Glomerular visceral epithelial cell (primary cell): ENCODE measurements around the gene TWIST2.

ENCODE experiments used
- DNase-seq: peaks from one replicate; pipeline ENCODE4 v3.0.0-alpha.2; 2016; ENCODE audit errors: extremely low spot score

TWIST2 gene

DNA sequence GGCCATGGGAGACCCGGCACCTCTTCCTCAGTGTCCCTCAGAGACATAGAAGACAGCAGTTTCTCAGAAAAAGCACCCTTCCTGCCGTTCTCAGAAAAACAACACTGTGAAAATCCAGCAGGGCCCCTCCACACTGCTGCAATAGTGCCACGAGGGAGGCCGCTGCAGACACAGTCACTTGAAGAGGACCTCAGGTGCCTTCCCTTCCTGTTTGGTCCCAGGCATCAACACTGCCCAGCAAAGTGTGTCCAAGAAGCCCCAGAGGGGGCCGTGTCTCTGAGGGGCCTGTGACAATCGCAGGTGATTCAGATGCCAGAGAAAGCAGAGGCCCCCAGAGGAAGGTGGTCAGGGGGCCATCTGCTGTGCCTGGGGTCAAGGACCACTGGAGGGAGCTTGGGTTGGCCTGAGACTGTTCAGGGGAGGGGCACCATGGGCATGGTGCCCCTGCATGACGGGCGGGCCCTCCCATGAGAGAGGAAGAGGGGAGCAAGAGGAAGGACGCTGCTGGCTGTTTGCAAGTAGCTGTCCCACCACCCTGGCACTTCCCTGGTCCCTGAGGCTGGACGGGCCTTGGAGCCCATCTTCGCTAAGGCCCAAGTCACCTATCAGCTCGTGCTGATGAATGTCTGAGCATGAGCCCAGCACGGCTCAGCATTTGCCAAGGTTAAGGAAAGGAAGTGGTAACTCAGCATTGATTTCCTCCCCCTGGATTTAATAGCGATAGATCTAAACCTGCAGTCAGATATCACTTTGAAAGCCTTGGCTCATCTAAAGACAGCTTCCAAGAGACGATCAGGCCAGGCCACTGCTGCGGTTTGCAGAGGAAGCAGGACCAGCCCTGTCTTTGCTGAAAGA, 9.1 kb downstream of the TWIST2 start:
- DNase-seq: no peak

DNA sequence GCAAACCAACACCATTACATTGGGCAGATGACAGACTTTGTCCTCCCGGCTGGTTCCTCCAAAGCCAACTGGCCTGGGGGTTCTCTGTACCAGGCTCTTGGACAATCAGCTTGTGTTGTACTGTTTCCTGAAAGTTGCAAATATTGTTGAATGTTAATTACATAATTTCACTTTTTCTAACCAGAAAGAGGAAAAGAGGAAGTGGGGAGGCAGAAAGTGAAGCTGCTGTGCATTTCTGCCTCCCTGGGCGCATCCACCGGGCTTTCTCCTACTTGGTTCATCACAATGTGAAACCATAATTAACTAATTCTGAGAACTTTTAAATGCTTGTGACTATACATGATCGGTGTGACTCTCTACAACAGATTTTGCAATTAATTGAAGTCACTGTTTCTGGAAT, 10.1 kb downstream of the TWIST2 start:
- DNase-seq: no peak

DNA sequence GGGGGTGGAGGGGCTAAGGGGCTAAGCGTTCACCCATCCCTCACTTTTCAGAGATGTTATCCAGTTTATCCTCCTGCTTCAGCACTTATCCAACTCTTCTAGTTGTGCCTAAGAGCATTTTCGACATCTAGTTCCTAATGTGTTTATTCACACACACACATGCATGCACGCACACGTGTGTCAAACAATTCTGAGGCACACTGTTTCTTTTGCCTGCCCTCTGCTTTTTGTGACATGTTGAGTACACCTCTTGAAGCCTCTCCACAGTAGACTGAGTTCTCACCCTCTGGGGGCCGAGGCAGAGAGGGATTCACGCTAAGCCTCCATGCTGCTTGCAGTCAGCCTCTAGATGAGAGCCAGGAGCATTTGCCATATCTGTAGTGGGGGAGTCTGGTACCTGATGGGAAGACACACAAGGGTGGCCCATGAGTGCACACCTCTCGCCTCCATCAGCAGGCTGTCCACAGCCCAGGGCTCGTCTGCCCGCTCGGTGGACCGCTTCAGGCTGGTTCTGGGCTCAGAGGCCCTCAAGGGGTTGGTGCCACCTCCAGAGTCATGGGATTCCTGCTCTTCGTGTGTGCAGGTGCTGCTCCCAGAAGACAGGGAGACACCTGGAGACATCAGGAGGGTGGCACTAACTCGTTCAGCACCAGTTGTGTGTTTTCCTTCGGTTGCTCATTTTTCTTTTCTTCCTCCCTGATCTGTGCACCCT, 11.9 kb downstream of the TWIST2 start:
- DNase-seq: no peak

DNA sequence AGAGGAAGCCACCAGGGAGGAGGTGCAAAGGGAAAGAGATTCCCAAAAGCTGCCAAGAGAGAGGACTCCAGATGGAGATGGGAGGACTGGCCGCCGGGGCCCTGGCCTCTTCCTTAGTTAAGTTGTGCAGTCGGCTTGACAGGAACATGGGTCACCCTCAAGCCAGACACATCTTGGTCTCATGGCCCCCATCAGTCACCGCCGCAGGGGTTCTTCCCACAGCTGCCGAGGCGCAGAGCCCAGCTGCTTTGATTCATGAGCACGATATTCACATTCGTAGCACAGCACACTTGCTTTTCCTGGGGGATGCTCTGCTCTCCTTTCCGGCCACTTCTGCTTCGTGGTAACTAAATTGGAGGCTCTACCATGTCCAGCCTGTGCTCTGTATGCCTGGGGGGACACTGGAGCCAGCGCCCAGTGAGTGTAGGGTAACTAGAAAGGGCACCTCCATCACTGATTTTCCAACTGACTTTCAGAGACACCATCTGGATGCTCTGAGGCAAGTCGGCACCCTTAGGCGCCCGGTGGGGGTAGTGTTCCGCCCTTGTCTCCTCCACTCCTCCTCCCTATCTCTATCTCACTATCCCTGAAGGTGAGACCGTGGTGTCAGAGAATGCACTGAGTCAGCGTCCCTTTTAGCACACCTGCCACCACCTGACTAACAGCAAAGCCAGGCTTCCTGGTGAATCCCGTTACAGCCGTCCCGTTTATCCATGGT, 13.3 kb downstream of the TWIST2 start:
- DNase-seq: no peak

DNA sequence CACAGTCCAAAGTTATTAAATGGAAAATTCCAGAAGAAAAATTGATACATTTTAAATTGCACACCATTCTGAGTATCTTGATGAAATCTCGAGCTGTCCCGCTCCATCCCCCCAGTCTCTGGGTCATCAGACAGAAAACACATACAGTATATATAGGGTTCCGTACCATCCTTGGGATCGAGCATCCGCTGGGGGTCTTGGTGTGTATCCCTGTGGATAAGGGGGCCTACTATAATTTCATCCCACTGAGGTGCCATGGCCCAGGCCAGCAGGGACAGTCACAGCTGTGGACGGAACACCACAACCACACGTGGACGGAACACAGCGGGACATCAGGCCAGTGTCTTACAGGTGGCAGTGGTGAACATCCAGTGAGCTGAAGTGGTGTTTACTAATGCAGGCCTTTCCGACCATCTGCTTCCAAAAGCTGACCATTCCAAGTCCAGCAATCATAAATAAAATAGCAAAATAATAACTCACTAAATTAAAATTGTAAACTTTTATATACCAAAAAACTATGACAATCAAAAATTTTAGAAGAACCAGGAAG, 14.0 kb downstream of the TWIST2 start:
- DNase-seq: no peak

DNA sequence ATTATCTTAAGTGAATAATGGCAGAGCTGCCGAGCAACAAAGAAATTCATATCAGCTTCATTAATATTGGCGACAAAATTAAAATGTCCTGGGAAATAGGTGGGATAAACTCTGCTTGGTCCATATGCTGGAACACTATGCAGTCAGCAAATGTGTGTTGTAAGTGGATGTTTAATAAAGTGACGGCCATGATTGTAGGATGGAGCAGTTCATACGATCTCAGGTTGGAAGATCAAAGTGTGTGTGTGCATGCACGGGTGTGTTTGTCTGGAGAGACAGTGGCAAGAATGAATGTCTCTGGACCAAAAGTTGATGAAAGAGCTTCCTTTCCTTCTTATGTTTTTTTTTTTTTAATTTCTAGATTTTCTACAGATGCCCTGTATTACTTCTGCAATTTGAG, 14.8 kb downstream of the TWIST2 start:
- DNase-seq: no peak

DNA sequence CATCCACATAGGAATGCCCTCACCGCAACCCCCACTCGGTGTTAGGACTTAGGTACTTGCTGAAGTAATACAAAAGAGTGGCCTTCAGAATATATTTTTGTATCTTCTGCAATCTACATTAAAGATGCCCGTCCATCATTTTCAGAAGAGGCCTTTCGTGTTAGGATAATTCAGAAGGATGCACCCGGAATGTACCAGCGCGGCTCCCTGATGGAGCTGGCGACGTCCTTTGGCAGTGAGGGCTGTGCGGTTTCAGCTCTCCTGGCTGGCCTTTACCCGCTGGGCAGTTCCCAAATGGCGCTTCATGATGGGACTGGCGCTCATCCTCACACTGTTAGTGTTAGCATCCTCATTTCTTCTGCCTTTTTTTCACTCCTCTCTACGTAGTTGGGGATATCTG, 15.3 kb downstream of the TWIST2 start:
- no peak for DNase-seq

DNA sequence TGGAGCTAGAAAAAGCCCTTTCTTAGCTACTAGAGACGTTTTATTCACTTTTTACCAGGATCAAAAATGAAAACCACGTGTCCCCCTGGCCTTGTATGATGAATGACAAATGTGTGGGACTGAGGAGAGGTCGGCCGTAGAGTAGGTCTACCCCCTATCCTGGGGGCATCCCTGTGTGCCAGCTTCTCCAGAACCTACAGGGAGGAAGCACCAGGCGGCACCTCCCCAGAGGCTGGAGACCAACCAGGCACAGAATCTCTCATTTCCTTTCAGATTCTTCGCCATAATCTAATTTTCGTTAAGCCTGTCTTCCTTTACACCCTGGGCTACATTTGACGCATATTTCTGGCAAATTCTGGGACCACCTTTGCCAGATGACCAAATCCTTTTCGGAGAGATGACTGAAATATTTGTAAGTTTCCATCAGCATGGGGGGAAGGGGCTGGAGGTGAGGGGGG, 15.9 kb downstream of the TWIST2 start:
- no peak for DNase-seq

DNA sequence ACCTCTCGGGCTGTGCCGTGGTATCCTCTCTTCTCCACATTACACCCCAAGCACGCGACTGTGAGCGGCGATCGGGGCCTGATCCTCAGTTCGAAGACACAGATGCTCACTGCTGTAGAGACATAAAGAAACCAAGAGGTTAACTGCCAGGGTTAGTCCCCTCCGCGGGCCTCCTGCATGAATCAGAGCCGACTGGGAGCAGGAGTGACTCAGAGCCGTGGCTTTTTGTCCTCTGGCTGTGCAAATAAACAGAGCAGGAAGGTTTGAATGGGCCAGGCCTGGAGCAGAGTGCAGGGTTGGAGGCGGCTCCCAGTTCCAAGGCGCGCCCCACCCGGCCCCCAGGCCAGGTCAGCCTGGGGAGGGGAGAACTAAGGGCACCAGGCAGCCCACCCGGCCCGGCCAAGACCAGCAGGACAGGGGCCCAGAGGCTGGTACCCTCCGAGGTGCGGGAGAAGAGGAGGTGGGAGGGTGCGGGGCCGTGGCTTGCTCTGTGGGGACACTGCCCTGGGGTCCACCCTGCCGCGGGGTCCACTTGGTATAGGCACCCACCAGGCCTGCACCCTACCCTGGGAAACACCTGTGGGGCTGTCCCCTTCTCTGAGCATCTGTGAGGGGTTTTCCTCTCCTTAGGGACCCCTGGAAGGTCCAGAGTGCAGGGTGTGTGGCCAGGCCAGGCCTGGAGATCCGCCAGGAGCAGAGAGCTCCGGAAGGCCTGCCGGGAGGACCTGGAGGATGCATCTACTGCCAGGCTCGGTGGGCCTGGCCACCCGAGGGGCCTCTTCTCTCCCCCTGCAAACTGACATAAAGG, 16.5 kb downstream of the TWIST2 start:
- peak; percentile 95 for DNase-seq

DNA sequence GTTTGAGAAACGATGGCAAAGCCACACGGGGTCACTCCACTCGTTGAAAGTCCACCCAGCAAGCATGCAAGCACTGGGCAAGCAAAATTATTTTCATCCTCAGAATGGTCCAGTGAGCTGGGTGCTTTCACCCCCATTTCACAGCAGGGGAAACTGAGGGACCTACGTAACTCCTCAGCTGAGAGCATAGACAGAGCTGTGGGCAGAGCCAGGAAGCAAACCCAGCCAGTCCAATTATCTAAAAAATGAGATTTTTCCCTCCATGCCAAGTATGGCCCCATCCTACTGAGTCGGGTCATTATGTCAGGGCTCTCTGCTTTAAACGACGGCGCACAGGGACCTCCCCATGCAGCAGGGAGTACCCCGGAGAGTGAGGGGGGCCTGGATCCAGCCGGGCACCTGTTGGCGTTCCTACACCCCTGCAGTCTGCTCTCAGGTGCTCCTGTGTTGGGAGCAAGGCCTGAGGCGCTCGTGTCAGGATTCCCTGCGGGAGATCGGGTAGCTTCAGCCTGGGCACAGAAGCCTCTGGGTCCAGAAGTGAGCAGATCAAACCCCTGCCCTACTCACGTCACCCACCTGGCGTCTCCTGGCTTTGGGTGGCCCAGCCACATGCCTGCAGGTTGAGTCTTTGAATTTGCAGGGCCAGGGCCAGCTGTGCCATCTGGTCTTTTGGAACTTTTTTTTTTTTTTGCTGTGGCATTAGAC, 17.3 kb downstream of the TWIST2 start:
- DNase-seq: no peak

DNA sequence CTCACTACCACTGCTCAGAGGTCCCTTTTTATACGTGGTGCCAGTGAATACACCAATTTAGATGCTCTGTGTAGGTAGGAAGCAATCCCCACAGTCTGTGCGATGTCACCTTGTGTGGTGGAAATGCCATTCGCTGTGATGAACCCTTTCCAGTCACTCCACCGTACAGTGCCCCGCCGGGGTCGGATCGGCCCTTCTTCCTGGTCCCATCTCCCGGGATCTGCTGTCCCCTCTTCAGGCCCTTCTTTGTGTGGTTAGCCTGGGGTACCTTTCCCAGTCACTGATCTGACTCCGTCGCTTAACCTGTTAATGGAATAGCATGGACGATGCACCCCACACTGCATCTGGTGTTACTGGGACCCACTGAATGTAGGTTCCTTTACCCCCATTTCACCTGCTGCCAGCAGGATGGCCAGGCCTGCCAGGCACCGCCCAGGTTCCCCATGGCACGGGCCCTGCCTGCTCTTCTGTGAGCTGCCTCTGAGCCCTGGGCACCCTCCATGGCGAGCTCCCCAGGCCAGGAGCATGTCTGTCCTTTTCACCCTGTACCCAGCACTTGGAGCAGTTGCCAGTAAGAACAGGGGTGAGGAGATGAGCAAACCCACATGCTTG, 18.0 kb downstream of the TWIST2 start:
- no peak for DNase-seq

DNA sequence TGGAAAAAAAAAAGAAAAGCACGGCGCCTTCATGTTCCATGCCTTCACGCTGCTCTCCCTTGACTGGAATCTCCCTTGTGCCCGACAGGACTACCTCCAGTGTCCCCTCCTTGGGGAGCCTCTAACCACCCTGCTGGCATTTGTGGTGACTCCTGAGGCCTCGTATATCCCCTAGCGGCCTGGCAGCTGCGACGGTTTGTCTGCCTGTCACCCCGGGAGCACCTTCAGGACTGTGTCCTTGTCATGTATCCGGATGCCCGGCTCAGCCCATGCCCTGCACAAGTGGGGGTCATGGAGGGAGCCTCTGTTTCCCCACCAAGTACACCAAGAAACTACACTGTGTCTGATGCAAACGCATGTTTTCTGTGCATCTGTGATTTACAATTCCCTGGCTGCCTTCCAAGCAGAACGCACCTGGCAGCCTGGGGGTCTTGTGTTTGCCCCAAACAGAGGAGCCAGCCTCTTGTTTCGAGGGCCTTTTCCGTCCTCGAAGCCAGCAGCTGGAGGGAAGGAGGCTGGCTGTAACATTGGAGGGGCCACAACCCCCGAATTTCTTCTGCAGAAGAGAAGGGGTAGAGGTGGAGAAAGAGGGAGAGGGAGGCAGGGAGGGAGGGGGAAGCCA, 18.9 kb downstream of the TWIST2 start:
- no peak for DNase-seq

DNA sequence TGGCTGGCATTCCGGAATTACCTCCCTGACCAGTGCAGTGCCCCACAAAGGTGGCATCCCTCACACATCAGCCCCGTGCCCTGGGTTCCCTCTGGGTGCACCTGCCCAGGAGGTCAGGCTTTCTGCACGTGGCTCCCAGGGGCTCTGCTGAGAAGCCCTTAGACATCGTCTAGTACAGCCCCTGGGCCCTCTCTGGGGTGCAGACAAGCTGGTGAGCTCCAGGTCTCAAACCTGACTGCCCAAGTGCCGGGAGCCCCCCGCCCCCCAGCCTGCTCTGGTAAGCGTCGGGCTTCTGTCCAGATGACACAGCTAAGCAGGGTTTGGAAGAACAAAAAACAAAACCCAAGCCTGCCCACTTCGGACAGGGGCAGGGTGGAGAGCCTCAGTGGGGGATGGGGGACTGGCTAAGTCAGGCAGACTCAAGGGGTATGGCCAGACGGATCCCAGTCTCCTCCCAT, 20.2 kb downstream of the TWIST2 start:
- no peak for DNase-seq

DNA sequence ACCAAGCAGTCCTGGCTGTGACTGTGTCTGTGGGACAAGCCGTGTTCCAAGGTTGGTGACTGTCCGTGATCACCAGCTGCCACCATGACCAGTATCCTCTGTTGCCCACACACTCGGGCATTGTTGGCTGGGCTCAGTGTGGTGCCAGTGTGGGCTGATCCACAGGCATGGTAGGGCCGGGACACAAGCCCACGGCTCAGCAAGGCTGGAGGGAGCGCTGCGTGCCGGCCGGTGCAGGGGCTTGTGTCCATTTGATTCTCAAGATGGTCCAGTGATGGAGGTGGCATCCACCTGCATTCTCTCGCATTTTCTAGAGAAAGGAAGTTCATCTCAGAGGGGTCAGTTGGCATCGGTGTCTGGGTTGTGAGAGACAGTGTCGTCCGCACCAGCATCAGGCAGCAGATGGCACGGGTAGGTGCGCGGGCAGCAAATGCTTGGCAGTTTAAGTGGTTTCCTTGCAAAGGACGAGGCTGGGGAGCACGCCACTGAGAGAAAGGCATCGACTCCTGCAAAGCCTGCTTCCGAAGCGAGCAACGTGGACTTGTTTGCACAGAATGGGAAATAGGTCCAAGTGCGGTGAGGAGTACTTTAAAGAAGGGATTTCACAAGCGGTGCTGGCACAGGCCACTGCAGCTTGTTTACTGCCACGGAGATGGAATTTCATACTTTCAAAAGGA, 20.9 kb downstream of the TWIST2 start:
- no peak for DNase-seq

DNA sequence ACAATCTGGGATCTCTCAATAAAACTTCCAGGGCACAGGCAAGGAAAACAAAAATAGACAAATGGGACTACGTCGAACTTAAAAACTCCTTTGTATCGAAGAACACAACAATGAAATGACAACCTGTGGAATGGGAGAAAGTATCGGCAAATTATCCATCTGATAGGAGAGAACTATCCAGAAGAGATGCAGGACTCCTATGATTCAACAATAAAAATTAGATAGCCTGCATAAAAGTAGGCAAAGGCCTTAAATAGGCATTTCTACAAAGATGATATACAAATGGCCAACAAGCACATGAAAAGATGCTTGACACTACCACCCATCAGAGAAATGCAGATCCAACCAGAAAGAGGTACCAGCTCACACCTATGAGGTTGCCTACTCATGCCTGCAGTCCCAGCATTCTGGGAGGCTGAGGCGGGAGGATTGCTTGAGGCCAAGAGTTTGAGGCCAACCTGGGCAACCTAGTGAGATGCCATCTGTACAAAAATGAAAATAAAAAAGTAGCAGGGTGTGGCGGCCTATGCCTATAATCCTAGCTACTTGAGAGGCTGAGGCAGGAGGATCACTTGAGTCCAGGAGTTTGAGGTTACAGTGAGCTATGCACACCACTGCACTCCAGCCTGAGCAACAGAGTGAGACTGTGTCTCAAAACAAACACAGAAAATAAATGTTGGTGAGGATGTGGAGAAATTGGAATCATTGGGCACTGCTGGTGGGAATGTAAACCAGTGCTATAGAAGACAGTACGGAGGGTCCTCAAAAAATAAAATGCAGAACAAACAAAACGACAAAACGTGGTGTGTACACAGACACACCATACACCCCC, 21.6 kb downstream of the TWIST2 start:
- no peak for DNase-seq

DNA sequence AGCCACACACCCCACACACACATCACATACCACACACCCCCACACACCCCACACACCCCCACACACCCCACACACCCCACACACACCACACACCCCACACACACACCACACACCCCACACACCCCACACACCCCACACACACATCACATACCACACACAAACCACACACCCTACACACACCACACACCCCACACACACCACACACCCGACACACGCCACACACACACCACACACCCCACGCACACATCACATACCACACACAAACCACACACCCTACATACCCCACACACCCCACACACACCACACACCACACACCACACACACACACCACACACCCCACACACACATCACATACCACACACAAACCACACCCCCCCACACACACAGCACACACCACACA, 22.4 kb downstream of the TWIST2 start:
- no peak for DNase-seq

DNA sequence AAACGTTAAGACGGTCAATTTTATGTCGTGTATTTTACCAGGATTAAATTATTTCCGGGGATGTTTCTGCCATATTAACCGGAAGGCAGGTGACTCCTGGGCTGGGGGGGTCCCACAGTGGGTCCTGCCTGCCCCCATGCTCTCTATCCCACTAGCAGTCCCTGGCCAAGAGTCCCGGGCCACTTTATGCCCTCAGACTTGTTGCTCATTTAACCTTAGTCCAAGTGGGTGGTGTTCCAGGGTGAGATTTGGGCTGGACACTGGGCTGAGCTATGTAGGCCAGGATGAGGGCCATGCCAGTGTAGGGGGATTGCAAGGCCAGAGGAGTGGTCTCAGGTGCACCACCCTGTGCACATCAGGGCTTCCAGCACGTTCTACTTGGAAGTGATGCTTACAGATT, 24.1 kb downstream of the TWIST2 start:
- DNase-seq: no peak

DNA sequence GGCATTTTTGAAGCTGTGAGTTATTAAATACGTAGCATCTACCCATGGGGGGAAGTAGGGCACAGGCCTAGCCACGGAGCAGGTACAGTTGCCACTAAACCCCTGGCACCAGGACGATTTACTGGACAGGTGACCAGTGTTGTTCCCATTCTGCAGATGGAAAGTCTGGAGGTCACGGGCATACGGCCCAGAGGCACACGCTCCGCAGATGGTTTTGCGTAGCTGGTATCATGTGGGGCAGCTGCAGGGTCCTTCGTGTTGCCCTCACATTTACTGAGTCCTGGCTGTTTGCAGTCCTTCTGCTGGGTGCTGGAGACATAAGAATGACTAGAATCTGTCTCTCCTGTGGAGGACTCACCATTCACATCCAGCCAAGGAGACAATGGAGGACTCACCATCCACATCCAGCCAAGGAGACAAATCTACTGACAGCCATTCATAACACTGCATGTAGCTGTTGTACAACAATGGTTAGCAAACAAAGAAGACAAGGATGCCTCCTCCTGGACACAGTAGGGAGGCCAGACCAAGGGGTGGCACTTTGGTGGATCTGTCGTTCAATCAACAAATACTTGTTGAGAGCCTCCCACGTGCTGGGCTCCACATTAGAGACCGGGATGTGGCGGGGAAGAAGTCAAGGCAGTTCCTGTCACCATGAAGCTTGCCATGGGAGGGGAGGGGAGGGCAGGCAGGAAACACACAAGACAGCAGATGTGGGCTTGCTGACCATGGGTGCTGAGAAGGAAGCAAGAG, 24.9 kb downstream of the TWIST2 start:
- no peak for DNase-seq
